ENCODE measurements around the gene GRAMD1B. TPM values are rescaled to one million over a fixed set of nuclear protein-coding genes. Genes with fewer than 3 reads are reported as not detected.

GRAMD1B gene
- total RNA-seq, 2 donors from 2014 or later = 28.8 to 39.6 TPM

GRCh38 chr11:123382555-123383074 lies 47.5 kb upstream of the GRAMD1B start:
- 96 to 97% methylated on average over 3 of the region's 3 CpGs for WGBS, 2 experiments (ENCODE audit: insufficient coverage in 1 of 2, insufficient read length in 1 of 2)
- no peak for TF ChIP-seq CTCF (conservative IDR thresholded peaks at IDR 0.05)

GRCh38 chr11:123384116-123384515 lies 46.0 kb upstream of the GRAMD1B start:
- H3K27me3 ChIP-seq (ENCODE audit: control insufficient read depth, insufficient read depth, low read length, poor library complexity, severe bottlenecking) = no peaks in the 10 kb centered on the region
- H3K36me3 ChIP-seq (ENCODE audit: control insufficient read depth, insufficient read depth, low read length) = no peaks in the 10 kb centered on the region
- H3K4me1 ChIP-seq (ENCODE audit: control insufficient read depth, insufficient read depth, low read length) = no peaks in the 10 kb centered on the region
- no peaks in the 10 kb centered on the region for H3K36me3 Mint-ChIP-seq (ENCODE audit: low read depth)
- no peak overlapping the region for H3K27ac Mint-ChIP-seq
- H3K27ac ChIP-seq (ENCODE audit: low read depth, low read length) = no peak overlapping the region
- no peak for DNase-seq
- H3K4me3 Mint-ChIP-seq = no peak overlapping the region
- H3K4me3 ChIP-seq (ENCODE audit: low read length) = no peak overlapping the region
- H3K9me3 Mint-ChIP-seq = no peaks in the 10 kb centered on the region
- H3K4me1 Mint-ChIP-seq = peaks cover 2% of the 10 kb centered on the region
- H3K27me3 Mint-ChIP-seq (ENCODE audit: insufficient read depth) = peaks cover 6% of the 10 kb centered on the region
- H3K9ac ChIP-seq (ENCODE audit: extremely low read depth, low read length, poor library complexity, severe bottlenecking) = no peak overlapping the region
- no peak for TF ChIP-seq CTCF (conservative IDR thresholded peaks at IDR 0.05)
- H3K9me3 ChIP-seq (ENCODE audit: control insufficient read depth, low read length) = peaks cover 4% of the 10 kb centered on the region

More at GRCh38 chr11:123382555-123383074, 47.5 kb upstream of the GRAMD1B start:
- Histone ChIP-seq H3K36me3 (ENCODE audit: control insufficient read depth, insufficient read depth, low read length) (no peaks in the 10 kb centered on the region), H3K9me3 (ENCODE audit: control insufficient read depth, low read length) (no peaks in the 10 kb centered on the region), H3K27me3 (ENCODE audit: control insufficient read depth, insufficient read depth, low read length, poor library complexity, severe bottlenecking) (no peaks in the 10 kb centered on the region), H3K4me1 (ENCODE audit: control insufficient read depth, insufficient read depth, low read length) (no peaks in the 10 kb centered on the region), H3K4me3 (ENCODE audit: low read length) (no peak overlapping the region), H3K9ac (ENCODE audit: extremely low read depth, low read length, poor library complexity, severe bottlenecking) (no peak overlapping the region), H3K27ac (ENCODE audit: low read depth, low read length) (no peak overlapping the region)
- no peak overlapping the region for H3K4me3 Mint-ChIP-seq
- H3K27me3 Mint-ChIP-seq (ENCODE audit: insufficient read depth) = peaks cover 6% of the 10 kb centered on the region
- DNase-seq = no peak
- H3K9me3 Mint-ChIP-seq = no peaks in the 10 kb centered on the region
- no peaks in the 10 kb centered on the region for H3K36me3 Mint-ChIP-seq (ENCODE audit: low read depth)
- peaks cover 2% of the 10 kb centered on the region for H3K4me1 Mint-ChIP-seq
- H3K27ac Mint-ChIP-seq = no peak overlapping the region

GRCh38 chr11:123386796-123387510 lies 43.1 kb upstream of the GRAMD1B start:
- H3K36me3 ChIP-seq (ENCODE audit: control insufficient read depth, insufficient read depth, low read length) = no peaks in the 10 kb centered on the region
- no peak for DNase-seq
- WGBS, 2 experiments (ENCODE audit: insufficient coverage in 1 of 2, insufficient read length in 1 of 2) = 92 to 95% methylated on average over 9 of the region's 9 CpGs
- H3K9ac ChIP-seq (ENCODE audit: extremely low read depth, low read length, poor library complexity, severe bottlenecking) = no peak overlapping the region
- Mint-ChIP-seq H3K27me3 (ENCODE audit: insufficient read depth) (peaks cover 10% of the 10 kb centered on the region), H3K27ac (no peak overlapping the region), H3K4me1 (peaks cover 5% of the 10 kb centered on the region), H3K36me3 (ENCODE audit: low read depth) (no peaks in the 10 kb centered on the region), H3K4me3 (no peak overlapping the region), H3K9me3 (no peaks in the 10 kb centered on the region)
- no peaks in the 10 kb centered on the region for H3K4me1 ChIP-seq (ENCODE audit: control insufficient read depth, insufficient read depth, low read length)
- no peak overlapping the region for H3K27ac ChIP-seq (ENCODE audit: low read depth, low read length)
- peaks cover 4% of the 10 kb centered on the region for H3K9me3 ChIP-seq (ENCODE audit: control insufficient read depth, low read length)
- no peak for TF ChIP-seq CTCF (conservative IDR thresholded peaks at IDR 0.05)
- H3K27me3 ChIP-seq (ENCODE audit: control insufficient read depth, insufficient read depth, low read length, poor library complexity, severe bottlenecking) = no peaks in the 10 kb centered on the region
- H3K4me3 ChIP-seq (ENCODE audit: low read length) = no peak overlapping the region
